ENCODE data around the gene ERC2.

Gene ERC2

GRCh38 chr3:56101576-56101975 lies 366.7 kb downstream of the ERC2 start:
- DNase-seq (ENCODE audit: low spot score), result no peak
- TF ChIP-seq CTCF (IDR thresholded peaks at IDR 0.05; ENCODE audit: extremely low read depth, missing control alignments), result no peak

GRCh38 chr3:56096999-56097398 lies 371.3 kb downstream of the ERC2 start:
- TF ChIP-seq CTCF (IDR thresholded peaks at IDR 0.05; ENCODE audit: extremely low read depth, missing control alignments), result no peak
- no peak for DNase-seq (ENCODE audit: low spot score)

DNA sequence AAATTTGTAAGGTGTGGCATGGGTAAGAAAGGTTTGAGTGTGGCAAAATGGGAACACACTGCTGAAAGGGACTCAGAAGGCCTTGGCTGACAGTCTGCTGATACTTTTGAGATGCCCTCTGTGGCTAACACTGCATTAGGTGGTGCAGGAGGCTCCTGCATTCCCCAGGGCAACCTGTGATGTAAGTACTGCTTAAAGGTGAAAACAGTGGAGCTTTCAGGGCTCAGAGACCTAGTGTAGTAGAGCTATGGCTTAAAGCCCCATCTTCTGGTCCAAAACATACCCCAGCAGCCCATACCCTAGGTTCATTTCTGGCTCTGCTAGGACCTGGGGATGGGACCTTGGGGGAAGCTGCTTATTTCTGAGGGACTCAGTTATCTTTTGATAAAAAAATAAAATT lies 374.1 kb downstream of the ERC2 start:
- DNase-seq (ENCODE audit: low spot score), result no peak
- no peak for TF ChIP-seq CTCF (IDR thresholded peaks at IDR 0.05; ENCODE audit: extremely low read depth, missing control alignments)

DNA sequence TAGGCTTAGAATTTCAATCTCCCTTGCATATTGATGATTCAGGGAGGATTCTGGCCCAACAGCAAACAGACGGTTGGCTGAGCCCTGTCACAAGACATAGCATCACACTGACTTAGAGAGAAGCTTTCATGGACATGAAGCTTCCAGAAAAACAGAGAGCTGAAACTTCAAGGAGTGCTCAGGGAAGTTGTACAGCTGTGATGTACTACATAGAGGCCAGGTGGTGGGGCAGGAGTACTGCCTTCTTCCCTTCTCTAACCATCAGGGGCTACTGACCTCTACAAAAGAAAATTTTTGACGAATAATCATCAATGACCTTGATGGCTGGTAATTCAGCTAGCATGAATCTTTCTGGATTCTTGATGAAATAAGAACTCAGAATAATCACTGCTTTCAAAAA lies 378.5 kb downstream of the ERC2 start:
- no peak for DNase-seq (ENCODE audit: low spot score)
- TF ChIP-seq CTCF (IDR thresholded peaks at IDR 0.05; ENCODE audit: extremely low read depth, missing control alignments), result no peak

DNA sequence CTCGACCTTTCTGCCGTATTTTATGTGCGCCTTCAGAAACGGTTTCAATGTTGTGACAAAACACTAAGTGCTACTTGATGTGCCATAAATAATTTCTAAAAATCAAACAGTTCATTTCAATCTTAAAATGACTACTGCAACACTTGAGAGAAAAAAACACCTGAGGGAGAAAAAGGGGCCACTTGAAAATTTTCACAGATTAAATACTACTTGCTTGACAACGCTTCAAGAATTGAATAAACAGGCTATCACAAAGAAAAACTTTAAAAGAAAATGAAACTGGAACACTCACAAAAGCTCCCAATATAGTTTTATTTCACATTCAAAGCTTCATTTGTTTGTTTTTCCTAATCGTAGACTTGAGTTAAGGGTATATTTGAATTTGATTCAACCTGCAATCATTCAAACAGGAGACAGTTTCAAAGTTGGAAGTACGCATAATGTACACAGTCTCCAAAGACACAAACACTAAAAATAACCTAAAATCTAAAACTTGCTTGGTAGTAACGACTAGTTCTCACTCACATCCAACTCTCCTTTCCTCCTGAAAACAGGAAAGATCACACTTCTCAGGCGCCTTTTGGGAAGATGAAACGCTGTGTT lies 380.7 kb downstream of the ERC2 start:
- no peak for TF ChIP-seq CTCF (IDR thresholded peaks at IDR 0.05; ENCODE audit: extremely low read depth, missing control alignments)
- DNase-seq (ENCODE audit: low spot score), result no peak

GRCh38 chr3:56086355-56086754 lies 381.9 kb downstream of the ERC2 start:
- DNase-seq (ENCODE audit: low spot score), result no peak

GRCh38 chr3:56081246-56081645 lies 387.0 kb downstream of the ERC2 start:
- DNase-seq (ENCODE audit: low spot score), result no peak
- TF ChIP-seq CTCF (IDR thresholded peaks at IDR 0.05; ENCODE audit: extremely low read depth, missing control alignments), result no peak

More at GRCh38 chr3:56086355-56086754, 381.9 kb downstream of the ERC2 start:
- TF ChIP-seq CTCF (IDR thresholded peaks at IDR 0.05; ENCODE audit: extremely low read depth, missing control alignments), result no peak
